PC-9 (cell line): ENCODE results near the gene TPRG1.

Experiments
- CTCF ChIP-seq: fragments of 200-600 bp; sonication (generic); conservative IDR thresholded peaks from 2 replicates; pipeline ENCODE4 v1.6.1; 2017; ENCODE audit warnings: mixed run types, antibody characterized with exemption, mild to moderate bottlenecking, moderate library complexity
- EZH2 ChIP-seq: fragments of 200-600 bp; sonication (generic); IDR thresholded peaks from 2 replicates; pipeline ENCODE4 v1.8.0; 2017; ENCODE audit warnings: antibody characterized with exemption, low read depth

- TF ChIP-seq EZH2 = no peak
- no peak for TF ChIP-seq CTCF
Observed at GRCh38 chr3:189304465-189305351, 132.9 kb downstream of the TPRG1 start.
